Right cardiac atrium (tissue), 5 donors: ENCODE results near the gene HIRA. TPM values are rescaled to one million over a fixed set of nuclear protein-coding genes. Genes with fewer than 3 reads are reported as not detected.

Source experiments
- ATAC-seq, 2 donors: fragments of 200-7000 bp; cut with Tn5 transposase; one replicate each; pipeline versions ENCODE4 v1.8.0 to v1.9.1; 2020; ENCODE audit warnings: moderate library complexity in 2 of 2, mild to moderate bottlenecking in 1 of 2
- DNase-seq, 3 donors: peaks; one replicate each; pipeline ENCODE4 v3.0.0-alpha.2; 2020
- H3K27ac ChIP-seq: one replicate; pipeline ENCODE4 v1.5.1; 2013; ENCODE audit warnings: mild to moderate bottlenecking, low read length, control low read depth, moderate library complexity
- H3K27me3 ChIP-seq: one replicate; pipeline ENCODE4 v1.6.1; 2013; ENCODE audit not compliant: control insufficient read depth, insufficient read depth
- H3K4me1 ChIP-seq: one replicate; pipeline ENCODE4 v1.6.1; 2013; ENCODE audit warnings: low read length; ENCODE audit not compliant: control insufficient read depth, insufficient read depth
- H3K4me3 ChIP-seq: one replicate; pipeline ENCODE4 v1.5.1; 2013; ENCODE audit warnings: low read length, control low read depth
- H3K9me3 ChIP-seq: one replicate; pipeline ENCODE4 v1.6.1; 2013; ENCODE audit warnings: low read length; ENCODE audit not compliant: control insufficient read depth
- WGBS: extraction: QIAGEN DNeasy Blood & Tissue Kit; methylation state at CpG from one replicate; pipeline ENCODE4 v1.1.7; 2013; 5-methylcytosine and 5-hydroxymethylcytosine counted together
- intact Hi-C, 4 donors: fragments of 100-400 bp; cut with DNase I; formaldehyde crosslinking; loops; one replicate each; pipeline versions ENCODE4 v1.11.0 to v1.14.0; 2022 to 2023
- polyA plus RNA-seq: library from polyadenylated mRNA; stranded (reverse); fragments of 200-250 nt; gene quantifications from one replicate; pipeline ENCODE4 v1.2.3, GENCODE V29; 2013
- total RNA-seq, 4 donors: library from RNA; stranded (reverse); fragmentation: NEBNext Ultra II Directional; extraction: Animal tissue kit (Norgen Biotek cat#: 25700); gene quantifications; one replicate each; pipeline ENCODE4 v1.2.1, GENCODE V29; 2021
- donor health status: healthy with polysubstance abuse.
- donor health status: DM: no; HTN: yes; CAD: no.
- donor health status: DM: no; HTN: no; CAD: no.
- donor health status: DM: no; HTN: yes; CAD: no; lungs with severe emphysema.
- donor health status: DM: yes; HTN: yes; CAD: no.

The HIRA gene
- total and polyA plus RNA-seq, 5 donors: 6.2 to 16.1 (median 14.1) TPM

- intact Hi-C loops: no loop called here
- Histone ChIP-seq H3K27ac (no peak overlapping the region), H3K9me3 (no peaks in the 10 kb centered on the region), H3K4me1 (no peaks in the 10 kb centered on the region), H3K27me3 (no peaks in the 10 kb centered on the region), H3K4me3 (no peak overlapping the region)
- no peak for ATAC-seq
- no peak for DNase-seq
- WGBS: 93% methylated on average over 6 of the region's 6 CpGs
Measured at GRCh38 chr22:19359554-19360299, 71.8 kb downstream of the HIRA start.

DNA sequence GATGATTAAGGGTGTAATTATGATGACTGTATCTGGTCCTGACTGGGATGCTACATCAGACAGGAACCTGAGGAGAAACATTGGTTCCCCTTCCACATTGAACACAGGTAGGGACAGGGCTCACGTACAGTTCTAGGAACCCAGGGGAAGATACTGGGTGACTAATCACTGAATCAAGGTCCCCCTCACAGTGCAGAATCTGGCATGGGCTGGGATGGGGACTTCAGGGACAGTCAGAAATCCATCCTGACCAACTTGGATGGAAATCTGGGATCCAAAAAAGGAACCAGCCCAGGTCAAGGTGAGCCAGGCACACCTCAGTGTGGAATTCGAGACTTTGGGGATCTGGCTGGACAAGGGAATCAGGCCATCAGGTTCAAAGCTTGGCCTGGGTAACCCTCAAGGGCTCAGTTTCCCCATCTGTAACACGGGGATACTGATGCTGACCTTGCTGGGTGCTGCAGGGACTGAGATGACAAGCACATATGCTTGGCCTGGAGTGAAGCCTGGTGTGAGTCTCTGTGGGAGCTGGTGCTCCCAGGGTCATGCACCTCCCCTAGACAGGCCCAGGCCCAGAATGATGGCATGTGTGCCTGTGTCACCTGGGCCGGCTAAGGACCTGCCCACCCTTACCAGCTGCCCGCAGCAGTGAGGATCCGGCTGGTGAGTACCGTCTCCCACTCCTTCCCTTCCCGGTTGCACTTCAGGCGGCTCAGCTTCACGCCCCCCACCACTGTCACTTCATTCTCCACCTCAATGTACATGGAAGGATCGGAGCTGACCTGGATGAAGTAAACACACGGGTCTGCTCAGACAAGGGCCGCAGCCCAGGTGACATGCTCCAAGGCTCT is 72.6 kb downstream of the HIRA start:
- intact Hi-C loops: no loop called here
- Histone ChIP-seq H3K9me3 (no peaks in the 10 kb centered on the region), H3K4me1 (no peaks in the 10 kb centered on the region), H3K27ac (no peak overlapping the region), H3K4me3 (no peak overlapping the region), H3K27me3 (no peaks in the 10 kb centered on the region)
- DNase-seq (no peak), ATAC-seq (no peak)
- WGBS: 96% methylated on average over 13 of the region's 13 CpGs

DNA sequence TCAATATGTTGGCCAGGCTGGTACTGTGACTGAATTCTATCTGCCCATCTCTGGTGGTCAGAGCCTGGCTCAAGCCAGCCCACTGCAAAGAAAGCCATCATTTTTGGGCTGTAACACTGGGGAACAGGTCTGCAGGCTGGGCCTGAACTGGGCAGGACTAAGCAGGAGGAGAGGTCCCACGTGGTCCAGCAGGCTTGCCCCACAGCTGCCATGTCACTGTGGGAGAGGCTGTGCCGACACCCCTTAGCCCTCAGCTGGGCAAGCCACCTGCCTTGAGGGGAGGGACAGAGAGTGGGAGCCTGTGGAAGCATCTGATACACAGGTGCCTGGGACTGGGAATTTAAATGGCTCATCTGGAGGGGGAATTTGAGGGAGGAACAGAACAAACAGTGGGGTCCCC is 73.3 kb downstream of the HIRA start:
- 95% methylated on average over 2 of the region's 2 CpGs for WGBS
- intact Hi-C loops: no loop called here
- no peak overlapping the region for H3K27ac ChIP-seq
- no peaks in the 10 kb centered on the region for H3K27me3 ChIP-seq
- no peak overlapping the region for H3K4me3 ChIP-seq
- ATAC-seq (no peak), DNase-seq (no peak)
- no peaks in the 10 kb centered on the region for H3K9me3 ChIP-seq
- no peaks in the 10 kb centered on the region for H3K4me1 ChIP-seq

DNA sequence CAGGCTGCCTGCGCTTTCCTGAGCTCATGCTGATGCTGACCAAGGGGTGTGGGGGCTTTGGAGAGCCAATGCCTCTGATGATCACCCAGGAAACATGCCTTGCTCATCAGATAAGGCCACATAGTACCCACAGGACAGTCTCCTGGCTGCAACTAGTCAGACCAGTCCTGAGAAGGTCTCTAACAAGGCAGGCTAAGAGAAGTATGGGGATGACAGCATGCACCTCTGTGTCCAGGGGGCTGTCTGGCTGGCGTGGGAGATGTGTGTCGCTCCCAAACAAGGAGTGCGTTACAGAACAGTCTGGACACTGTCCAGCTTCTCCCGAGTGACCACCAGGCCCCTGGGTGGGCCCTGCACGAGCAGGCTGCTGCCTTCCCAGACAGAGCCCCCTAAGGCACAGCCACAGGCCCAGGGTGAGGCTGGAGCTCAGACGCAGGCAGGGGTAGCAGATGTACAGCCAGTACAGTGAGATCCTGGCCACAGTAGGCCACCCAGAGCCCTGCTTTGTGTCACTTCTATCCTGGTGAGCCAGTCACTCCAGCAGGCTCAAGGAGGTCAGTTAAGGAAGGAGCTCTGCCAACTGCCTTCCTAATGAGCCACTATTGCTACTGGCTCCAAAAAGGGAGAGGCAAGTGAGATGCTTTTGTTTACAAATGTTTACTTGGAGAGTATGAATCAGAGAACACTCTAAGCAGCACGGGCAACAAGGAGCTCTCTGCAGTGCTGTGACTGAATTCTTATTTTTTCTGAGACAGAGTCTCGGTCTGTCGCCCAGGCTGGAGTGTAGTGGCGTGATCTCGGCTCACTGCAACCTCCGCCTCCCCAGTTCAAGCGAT is 74.0 kb downstream of the HIRA start:
- no peak for DNase-seq
- H3K27me3 ChIP-seq: no peaks in the 10 kb centered on the region
- H3K4me3 ChIP-seq: no peak overlapping the region
- ATAC-seq: no peak
- intact Hi-C loops: no loop called here
- no peaks in the 10 kb centered on the region for H3K4me1 ChIP-seq
- H3K27ac ChIP-seq: no peak overlapping the region
- WGBS: 89% methylated on average over 14 of the region's 14 CpGs
- H3K9me3 ChIP-seq: no peaks in the 10 kb centered on the region

- Histone ChIP-seq H3K27ac (no peak overlapping the region), H3K9me3 (no peaks in the 10 kb centered on the region), H3K4me1 (no peaks in the 10 kb centered on the region), H3K4me3 (no peak overlapping the region), H3K27me3 (no peaks in the 10 kb centered on the region)
- DNase-seq (no peak), ATAC-seq (no peak)
- 96% methylated on average over 8 of the region's 8 CpGs for WGBS
- intact Hi-C loops: no loop called here
Measured at GRCh38 chr22:19356708-19357269, 74.7 kb downstream of the HIRA start.

GRCh38 chr22:19355413-19356157 is 75.9 kb downstream of the HIRA start:
- no peak for DNase-seq
- Histone ChIP-seq H3K27ac (no peak overlapping the region), H3K9me3 (no peaks in the 10 kb centered on the region), H3K4me3 (no peak overlapping the region), H3K4me1 (no peaks in the 10 kb centered on the region), H3K27me3 (no peaks in the 10 kb centered on the region)
- intact Hi-C loops: no loop called here
- ATAC-seq: no peak
- 87% methylated on average over 7 of the region's 7 CpGs for WGBS

DNA sequence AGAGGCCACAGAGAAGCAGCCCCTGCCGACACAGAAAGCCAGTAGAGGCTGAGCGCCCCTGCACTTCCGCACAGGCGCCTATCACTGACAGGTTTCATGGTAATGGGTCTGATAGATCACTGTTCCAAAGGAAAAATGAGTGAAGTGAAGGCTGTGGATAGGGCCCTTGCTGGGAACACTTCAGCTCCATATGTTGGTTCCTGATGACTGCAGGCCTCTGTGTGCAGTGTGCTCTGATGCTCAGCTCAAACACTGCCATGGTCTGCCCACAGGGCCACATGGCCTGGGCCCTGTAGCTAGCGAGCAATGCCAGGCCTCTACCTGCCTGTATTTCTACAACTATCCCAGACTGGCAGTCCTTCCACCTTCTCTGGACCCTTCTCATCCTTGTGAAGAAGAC is 77.3 kb downstream of the HIRA start:
- Histone ChIP-seq H3K4me3 (no peak overlapping the region), H3K9me3 (no peaks in the 10 kb centered on the region), H3K27me3 (no peaks in the 10 kb centered on the region), H3K27ac (no peak overlapping the region), H3K4me1 (no peaks in the 10 kb centered on the region)
- intact Hi-C loops: no loop called here
- DNase-seq (no peak), ATAC-seq (no peak)
- 95% methylated on average over 5 of the region's 5 CpGs for WGBS

- H3K27ac ChIP-seq: no peak overlapping the region
- intact Hi-C loops: no loop called here
- DNase-seq (no peak), ATAC-seq (no peak)
- no peak overlapping the region for H3K4me3 ChIP-seq
- no peaks in the 10 kb centered on the region for H3K27me3 ChIP-seq
- no peaks in the 10 kb centered on the region for H3K4me1 ChIP-seq
- H3K9me3 ChIP-seq: no peaks in the 10 kb centered on the region
- WGBS: 92% methylated on average over 18 of the region's 18 CpGs
Measured at GRCh38 chr22:19353363-19354131, 78.0 kb downstream of the HIRA start.

DNA sequence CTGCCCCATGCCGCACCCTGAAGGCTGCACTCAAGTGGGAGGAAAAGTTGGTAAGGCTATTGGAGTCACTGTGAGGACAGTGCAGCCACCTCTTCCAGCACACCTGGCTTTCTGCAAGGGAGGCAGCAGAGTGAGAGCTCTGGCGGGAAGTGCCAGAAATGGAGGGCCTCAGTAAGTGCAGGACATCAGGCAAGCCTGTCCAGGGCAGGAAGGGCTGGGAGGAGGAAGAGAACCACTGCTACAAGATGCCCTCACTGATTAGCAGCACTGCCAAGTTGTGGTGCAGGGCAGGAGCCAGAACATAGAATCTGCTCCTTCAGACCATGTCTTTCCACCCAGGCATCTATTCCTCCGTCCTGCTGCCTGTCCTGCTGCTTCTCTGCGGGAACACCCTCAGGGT is 78.8 kb downstream of the HIRA start:
- H3K27ac ChIP-seq: no peak overlapping the region
- intact Hi-C loops: no loop called here
- H3K4me1 ChIP-seq: no peaks in the 10 kb centered on the region
- H3K4me3 ChIP-seq: no peak overlapping the region
- 98% methylated on average over 4 of the region's 4 CpGs for WGBS
- no peaks in the 10 kb centered on the region for H3K27me3 ChIP-seq
- H3K9me3 ChIP-seq: no peaks in the 10 kb centered on the region
- ATAC-seq (no peak), DNase-seq (no peak)

- 92% methylated on average over 6 of the region's 6 CpGs for WGBS
- H3K4me1 ChIP-seq: no peaks in the 10 kb centered on the region
- ATAC-seq (no peak), DNase-seq (no peak)
- no peak overlapping the region for H3K27ac ChIP-seq
- H3K27me3 ChIP-seq: no peaks in the 10 kb centered on the region
- intact Hi-C loops: no loop called here
- no peaks in the 10 kb centered on the region for H3K9me3 ChIP-seq
- no peak overlapping the region for H3K4me3 ChIP-seq
Measured at GRCh38 chr22:19352217-19352616, 79.3 kb downstream of the HIRA start.
